Mesothelial cell of epicardium (in vitro differentiated cells): ENCODE data around the gene EPHA10. TPM values are rescaled to one million over a fixed set of nuclear protein-coding genes. Genes with fewer than 3 reads are reported as not detected.
A peak's percentile ranks its signal among the peaks of the same experiment; 100 is the strongest.
"Not testable (repeated sequence)": the region's sequence is repeated elsewhere in the genome, so short reads cannot be mapped to it uniquely, and the experiment has no call there.

Experiments
- DNase-seq, 2 experiments: peaks; one replicate each; pipeline ENCODE4 v3.0.0; 2021; ENCODE audit warnings: low spot score in 2 of 2; ENCODE audit not compliant: unreplicated experiment in 2 of 2
- H3K27ac Mint-ChIP-seq: 2 replicates; pipeline ENCODE4 v1.8.0; 2021; ENCODE audit warnings: mixed read lengths
- H3K27me3 Mint-ChIP-seq: 2 replicates; pipeline ENCODE4 v1.8.0; 2021; ENCODE audit warnings: low read depth, mixed read lengths
- H3K36me3 Mint-ChIP-seq: 2 replicates; pipeline ENCODE4 v1.8.0; 2021; ENCODE audit warnings: mixed read lengths
- H3K4me1 Mint-ChIP-seq: 2 replicates; pipeline ENCODE4 v1.8.0; 2021; ENCODE audit warnings: mixed read lengths
- H3K4me3 Mint-ChIP-seq: 2 replicates; pipeline ENCODE4 v1.8.0; 2021; ENCODE audit warnings: mild to moderate bottlenecking, moderate library complexity, mixed read lengths
- H3K9me3 Mint-ChIP-seq: 2 replicates; pipeline ENCODE4 v1.8.0; 2021; ENCODE audit warnings: mixed read lengths
- total RNA-seq: library from RNA; stranded (reverse); gene quantifications from 3 replicates; pipeline ENCODE4 v1.2.1, GENCODE V29; 2021
- TF ChIP-seq, protein P1 (sequence below): fragments of 200-600 bp; sonication (generic); IDR thresholded peaks from one replicate; pipeline ENCODE4 v1.5.0; 2021; ENCODE audit warnings: antibody characterized with exemption; ENCODE audit not compliant: unreplicated experiment

EPHA10 gene
- total RNA-seq, 1 donor from 2014 or later: 0.18 TPM

DNA sequence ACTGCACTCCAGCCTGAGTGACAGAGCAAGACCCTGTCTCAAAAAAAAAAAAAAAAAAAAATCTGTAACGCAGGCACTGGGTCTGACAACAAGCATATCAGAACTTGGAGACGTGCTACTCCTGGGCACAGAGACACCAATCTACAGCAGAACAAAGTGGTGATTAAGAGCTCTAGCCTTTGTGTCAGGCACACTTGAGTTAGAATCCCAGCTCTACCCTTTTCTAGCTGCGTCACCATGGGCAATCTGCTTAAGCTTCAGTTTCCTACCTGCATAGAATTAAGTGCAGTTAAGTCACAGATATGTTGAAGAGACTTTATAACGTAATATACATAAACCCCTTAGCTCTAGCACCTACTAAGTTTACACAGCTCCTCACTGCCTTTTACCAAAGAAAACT is 76.0 kb downstream of the EPHA10 start:
- DNase-seq: no peak
- H3K36me3 Mint-ChIP-seq: peaks cover 17% of the 10 kb centered on the region
- peak overlapping the region; percentile 99 for H3K4me3 Mint-ChIP-seq
- TF ChIP-seq, protein P1, sequence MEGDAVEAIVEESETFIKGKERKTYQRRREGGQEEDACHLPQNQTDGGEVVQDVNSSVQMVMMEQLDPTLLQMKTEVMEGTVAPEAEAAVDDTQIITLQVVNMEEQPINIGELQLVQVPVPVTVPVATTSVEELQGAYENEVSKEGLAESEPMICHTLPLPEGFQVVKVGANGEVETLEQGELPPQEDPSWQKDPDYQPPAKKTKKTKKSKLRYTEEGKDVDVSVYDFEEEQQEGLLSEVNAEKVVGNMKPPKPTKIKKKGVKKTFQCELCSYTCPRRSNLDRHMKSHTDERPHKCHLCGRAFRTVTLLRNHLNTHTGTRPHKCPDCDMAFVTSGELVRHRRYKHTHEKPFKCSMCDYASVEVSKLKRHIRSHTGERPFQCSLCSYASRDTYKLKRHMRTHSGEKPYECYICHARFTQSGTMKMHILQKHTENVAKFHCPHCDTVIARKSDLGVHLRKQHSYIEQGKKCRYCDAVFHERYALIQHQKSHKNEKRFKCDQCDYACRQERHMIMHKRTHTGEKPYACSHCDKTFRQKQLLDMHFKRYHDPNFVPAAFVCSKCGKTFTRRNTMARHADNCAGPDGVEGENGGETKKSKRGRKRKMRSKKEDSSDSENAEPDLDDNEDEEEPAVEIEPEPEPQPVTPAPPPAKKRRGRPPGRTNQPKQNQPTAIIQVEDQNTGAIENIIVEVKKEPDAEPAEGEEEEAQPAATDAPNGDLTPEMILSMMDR: no peak
- H3K27ac Mint-ChIP-seq: peak overlapping the region; percentile 97
- H3K9me3 Mint-ChIP-seq: no peaks in the 10 kb centered on the region
- H3K27me3 Mint-ChIP-seq: no peaks in the 10 kb centered on the region
- H3K4me1 Mint-ChIP-seq: peaks cover 33% of the 10 kb centered on the region

DNA sequence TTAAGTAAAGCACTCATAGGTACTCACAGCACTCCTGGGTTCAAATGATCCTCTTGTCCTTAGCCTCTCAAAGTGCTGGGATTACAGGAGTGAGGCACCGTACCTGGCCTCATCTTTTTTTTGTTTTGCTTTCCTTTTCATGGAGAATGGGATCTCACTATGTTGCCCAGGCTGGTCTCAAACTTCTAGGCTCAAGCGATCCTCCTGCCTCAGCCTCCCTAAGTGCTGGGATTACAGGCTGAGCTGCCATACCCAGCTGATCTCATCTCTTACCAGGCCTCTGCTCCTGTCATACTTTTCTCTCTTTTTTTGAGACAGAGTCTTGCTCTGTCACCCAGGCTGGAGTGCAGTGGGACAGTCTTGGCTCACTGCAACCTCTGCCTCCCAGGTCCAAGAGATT is 77.2 kb downstream of the EPHA10 start:
- Mint-ChIP-seq H3K4me1 (peaks cover 32% of the 10 kb centered on the region), H3K36me3 (peaks cover 24% of the 10 kb centered on the region)
- not testable (repeated sequence) for H3K27ac Mint-ChIP-seq, DNase-seq, H3K27me3 Mint-ChIP-seq, H3K4me3 Mint-ChIP-seq, H3K9me3 Mint-ChIP-seq

DNA sequence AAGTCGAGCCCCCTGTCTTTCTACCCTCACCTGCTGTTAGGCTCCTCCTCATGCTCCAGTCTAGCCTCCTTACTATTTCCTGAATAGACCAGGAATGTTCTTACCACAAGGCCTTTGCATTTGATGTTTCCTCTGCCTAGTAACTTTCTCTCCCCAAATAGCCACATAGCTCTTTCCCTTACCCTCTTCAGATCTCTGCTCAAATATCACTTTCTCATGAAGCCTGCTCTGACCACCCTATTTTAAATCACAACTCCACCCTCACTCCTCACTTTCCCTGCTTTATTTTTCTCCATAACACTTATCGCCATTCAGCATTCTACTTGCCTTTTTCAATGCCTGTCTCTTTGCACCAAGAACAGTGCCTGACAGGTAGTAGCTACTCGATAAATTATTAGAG is 79.2 kb downstream of the EPHA10 start:
- peaks cover 21% of the 10 kb centered on the region for H3K4me1 Mint-ChIP-seq
- no peak overlapping the region for H3K27ac Mint-ChIP-seq
- H3K27me3 Mint-ChIP-seq: no peaks in the 10 kb centered on the region
- DNase-seq: no peak
- no peaks in the 10 kb centered on the region for H3K9me3 Mint-ChIP-seq
- TF ChIP-seq, protein P1: no peak
- peaks cover 29% of the 10 kb centered on the region for H3K36me3 Mint-ChIP-seq
- no peak overlapping the region for H3K4me3 Mint-ChIP-seq

DNA sequence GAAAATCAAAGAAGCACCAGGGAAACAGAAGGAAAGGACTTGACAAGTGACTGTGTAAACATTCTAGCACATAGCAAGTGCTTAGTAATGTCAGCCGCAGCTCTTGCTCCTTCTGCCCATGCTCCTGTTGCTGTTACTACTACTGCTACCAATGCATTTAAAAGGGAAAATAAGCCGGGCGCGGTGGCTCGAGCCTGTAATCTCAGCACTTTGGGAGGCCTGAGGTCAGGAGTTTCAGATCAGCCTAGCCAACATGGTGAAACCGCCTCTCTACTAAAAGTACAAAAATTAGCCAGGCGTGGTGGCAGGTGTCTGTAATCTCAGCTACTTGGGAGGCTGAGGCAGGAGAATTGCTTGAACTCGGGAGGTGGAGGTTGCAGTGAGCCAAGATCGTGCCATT is 80.7 kb downstream of the EPHA10 start:
- not testable (repeated sequence) for H3K27ac Mint-ChIP-seq, H3K9me3 Mint-ChIP-seq, H3K27me3 Mint-ChIP-seq, DNase-seq, H3K4me1 Mint-ChIP-seq, H3K4me3 Mint-ChIP-seq
- peaks cover 31% of the 10 kb centered on the region for H3K36me3 Mint-ChIP-seq

DNA sequence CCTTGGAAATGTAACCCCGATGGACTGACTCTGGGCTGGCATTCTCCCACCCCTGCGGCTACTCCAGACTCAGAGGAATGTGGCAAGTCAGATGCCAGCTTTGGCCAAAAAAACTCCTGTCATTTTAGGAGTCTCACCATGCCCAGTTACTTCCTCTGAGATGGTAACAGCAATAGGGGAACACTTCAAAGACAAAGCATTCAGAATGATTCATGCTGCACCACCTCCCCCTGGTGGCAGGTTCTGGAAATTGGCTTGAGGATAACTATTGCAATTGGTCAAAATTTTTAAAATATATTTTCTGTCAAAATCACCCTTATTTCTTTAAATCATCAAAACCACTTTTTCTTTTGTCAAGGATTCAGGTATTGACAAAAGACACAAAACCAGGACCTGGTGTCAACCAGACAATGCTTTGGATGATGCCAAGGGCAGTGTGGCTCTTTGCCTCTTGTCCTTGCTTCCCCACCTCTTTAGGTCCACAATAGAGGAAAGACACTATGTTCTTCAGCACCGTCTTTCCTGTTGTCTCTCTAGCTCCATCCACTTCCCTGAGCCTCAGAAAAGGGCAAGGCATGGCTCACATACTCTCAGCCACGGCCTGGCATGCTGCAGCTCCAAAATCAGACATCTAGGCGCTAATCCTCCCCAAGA is 82.5 kb downstream of the EPHA10 start:
- peak in 1 of 2 experiments; percentile 85 for DNase-seq
- Mint-ChIP-seq H3K36me3 (peaks cover 28% of the 10 kb centered on the region), H3K9me3 (no peaks in the 10 kb centered on the region), H3K27ac (no peak overlapping the region), H3K4me3 (no peak overlapping the region), H3K27me3 (peaks cover 8% of the 10 kb centered on the region), H3K4me1 (no peaks in the 10 kb centered on the region)
- TF ChIP-seq, protein P1: peak; percentile 99

DNA sequence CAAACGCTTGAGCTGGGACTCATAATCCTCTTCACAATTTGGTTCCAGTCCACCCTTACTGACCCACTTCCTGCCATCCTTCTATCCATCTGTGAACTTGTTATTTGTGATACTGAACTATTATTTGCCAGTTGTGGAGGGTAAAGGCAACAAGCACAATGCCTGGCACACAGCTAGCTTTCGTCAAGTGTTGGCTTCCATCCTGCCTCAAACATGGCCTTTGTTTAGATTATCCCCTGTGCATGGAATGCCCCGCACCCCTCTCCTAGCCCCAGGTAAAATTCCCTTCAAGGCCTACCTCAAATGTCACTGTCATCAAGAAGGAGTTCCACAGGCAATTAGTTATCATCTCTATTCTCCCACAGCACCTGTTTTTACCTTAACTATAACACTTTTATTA is 84.0 kb downstream of the EPHA10 start:
- Mint-ChIP-seq H3K27ac (no peak overlapping the region), H3K4me3 (no peak overlapping the region), H3K36me3 (peaks cover 22% of the 10 kb centered on the region), H3K9me3 (no peaks in the 10 kb centered on the region), H3K27me3 (peaks cover 20% of the 10 kb centered on the region), H3K4me1 (no peaks in the 10 kb centered on the region)
- no peak for DNase-seq
- TF ChIP-seq, protein P1: no peak

DNA sequence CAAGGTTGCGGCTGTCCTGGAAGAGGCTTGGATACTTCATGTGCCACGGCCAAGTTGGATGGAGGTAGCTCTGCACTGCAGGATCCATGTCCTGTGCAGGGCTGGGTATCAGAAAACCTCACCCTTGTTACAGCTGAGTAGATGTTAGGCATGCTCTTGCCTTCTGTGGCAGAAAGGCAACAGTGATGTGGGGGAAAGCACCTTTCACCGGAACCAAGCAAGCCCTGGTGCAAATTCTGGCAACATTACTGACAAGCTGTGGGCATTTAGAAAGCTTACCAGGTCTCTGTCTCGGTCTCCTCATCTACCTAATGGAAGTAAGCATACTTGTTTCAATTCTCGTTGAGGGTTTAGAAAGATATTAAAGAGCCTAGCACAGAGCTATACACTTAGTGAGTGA is 87.1 kb downstream of the EPHA10 start:
- Mint-ChIP-seq H3K4me1 (no peaks in the 10 kb centered on the region), H3K4me3 (no peak overlapping the region), H3K9me3 (no peaks in the 10 kb centered on the region), H3K27me3 (peaks cover 39% of the 10 kb centered on the region), H3K36me3 (peaks cover 8% of the 10 kb centered on the region), H3K27ac (no peak overlapping the region)
- TF ChIP-seq, protein P1: no peak
- DNase-seq: no peak
